Pancreas (tissue), 10 donors: ENCODE results near the gene GLG1. TPM values are rescaled to one million over a fixed set of nuclear protein-coding genes. Genes with fewer than 3 reads are reported as not detected.
"Not testable (repeated sequence)": the region's sequence is repeated elsewhere in the genome, so short reads cannot be mapped to it uniquely, and the experiment has no call there.

Source experiments
- ATAC-seq, 4 donors: fragments of 200-7000 bp; cut with Tn5 transposase; one replicate each; pipeline versions ENCODE4 v1.8.0 to v1.9.1; 2020; ENCODE audit warnings: mild to moderate bottlenecking in 4 of 4, moderate library complexity in 4 of 4
- DNase-seq, 6 donors: peaks; one replicate each; pipeline ENCODE4 v3.0.0-alpha.2; 2020
- FAIRE-seq: peaks from 2 replicates; lab custom pipeline; 2012; peaks lifted over from hg19 to GRCh38; lab: Jason Lieb, UNC
- H3K27ac ChIP-seq, 4 donors: fragments of 200-600 bp; sonication (generic); 1 replicate in 3 of 4; 2 replicates in 1 of 4; pipeline versions ENCODE4 v1.5.0 to v1.8.0; 2020
- H3K27me3 ChIP-seq, 4 donors: fragments of 200-600 bp; one replicate each; pipeline ENCODE4 v1.8.0; 2021
- H3K36me3 ChIP-seq, 3 donors: fragments of 200-600 bp; sonication (generic) in 1 of 3; one replicate each; pipeline versions ENCODE4 v1.5.0 to v1.8.0; 2020 to 2021
- H3K4me1 ChIP-seq, 3 donors: fragments of 200-600 bp; one replicate each; pipeline ENCODE4 v1.8.0; 2021
- H3K4me3 ChIP-seq, 4 donors: fragments of 200-600 bp; sonication (generic) in 2 of 4; one replicate each; pipeline versions ENCODE4 v1.5.0 to v1.8.0; 2020 to 2021
- H3K9me3 ChIP-seq, 4 donors: fragments of 200-600 bp; one replicate each; pipeline ENCODE4 v1.8.0; 2021
- CTCF ChIP-seq, 4 donors: fragments of 200-600 bp; sonication (generic) in 3 of 4; IDR thresholded peaks; one replicate each; pipeline versions ENCODE4 v1.5.0 to v1.8.0; 2021; ENCODE audit warnings: antibody characterized with exemption in 4 of 4
- WGBS, 2 donors: extraction: QIAGEN DNeasy Blood & Tissue Kit; methylation state at CpG; one replicate each; pipeline ENCODE4 v1.1.7; 2013; 5-methylcytosine and 5-hydroxymethylcytosine counted together
- intact Hi-C, 3 donors: fragments of 100-400 bp; cut with DNase I; formaldehyde crosslinking; loops; one replicate each; pipeline versions ENCODE4 v1.11.1 to v1.14.2; 2022
- polyA plus RNA-seq, 2 donors: library from polyadenylated mRNA; stranded (reverse); fragments of 200-250 nt; gene quantifications; one replicate each; pipeline ENCODE4 v1.2.3, GENCODE V29; 2013
- total RNA-seq, 6 donors: library from RNA; stranded (reverse); fragmentation: NEBNext Ultra II Directional in 4 of 6; extraction: Animal tissue kit (Norgen Biotek cat#: 25700) in 4 of 6; gene quantifications; one replicate each; pipeline versions ENCODE4 v1.2.1 to v1.2.4, GENCODE V29; 2021 to 2023
- donor health status: healthy with polysubstance abuse.
- donor health status: DM: no; HTN: no; CAD: no; lungs with moderate emphysema.
- donor health status: DM: no; HTN: no; CAD: no.
- donor health status: control.
- donor health status: control.
- donor health status: Bipolar disorder and iron deficiency.
- donor health status: DM: yes; HTN: yes; CAD: no.
- donor health status: DM: no; HTN: no; CAD: no.
- donor health status: DM: no; HTN: no; CAD: no.
- donor health status: DM: yes; HTN: yes; CAD: no.

GLG1 gene
- total RNA-seq (10 to 100 TPM; 69.4 to 93.2 (median 72.9) TPM), polyA plus RNA-seq (10 to 100 TPM; 30.6 to 40.2 TPM)

GRCh38 chr16:74606521-74607309, at the start of gene GLG1:
GLG1 (minus strand) TSS chr16:74607114; CDS start chr16:74607094, 20 bp downstream.
- Histone ChIP-seq H3K36me3 (no peaks in the 10 kb centered on the region), H3K4me1 (peaks cover 22 to 45% (median 22%) of the 10 kb centered on the region in 3 donors), H3K4me3 (peak within 1 kb of the TSS; percentile 77 to 98 (median 97)), H3K27me3 (no peaks in the 10 kb centered on the region), H3K27ac (peak within 1 kb of the TSS; percentile 94 to 98 (median 98)), H3K9me3 (no peaks in the 10 kb centered on the region)
- TF ChIP-seq CTCF (IDR thresholded peaks at IDR 0.05): no peak
- WGBS, 2 donors: 0 to 1% methylated on average over 77 of the region's 77 CpGs
- FAIRE-seq (no peak), DNase-seq (peak; percentile 88 to 96 (median 91)), ATAC-seq (peak; percentile 94 to 97 (median 96))
- intact Hi-C loops: no loop called here

- no peak overlapping the region for H3K4me3 ChIP-seq
- peaks cover 0 to 5% (median 0%) of the 10 kb centered on the region in 3 donors for H3K36me3 ChIP-seq
- no peak for FAIRE-seq
- WGBS, 2 donors: 82 to 85% methylated on average over 3 of the region's 3 CpGs
- no peaks in the 10 kb centered on the region for H3K27me3 ChIP-seq
- peaks cover 0 to 6% (median 0%) of the 10 kb centered on the region in 3 donors for H3K4me1 ChIP-seq
- no peak for TF ChIP-seq CTCF (IDR thresholded peaks at IDR 0.05)
- no peaks in the 10 kb centered on the region for H3K9me3 ChIP-seq
- no peak overlapping the region for H3K27ac ChIP-seq
- no peak for DNase-seq
- no peak for ATAC-seq
- intact Hi-C loops: no loop called here
Measured at GRCh38 chr16:74654536-74655050, 47.7 kb upstream of the GLG1 start.

GRCh38 chr16:74652883-74653282, 46.0 kb upstream of the GLG1 start:
- H3K4me3 ChIP-seq, ATAC-seq, H3K27me3 ChIP-seq, H3K36me3 ChIP-seq, H3K4me1 ChIP-seq, DNase-seq, FAIRE-seq, H3K9me3 ChIP-seq, intact Hi-C loops, H3K27ac ChIP-seq: not testable (repeated sequence)
- 97% methylated on average over 2 of the region's 2 CpGs for WGBS, 2 donors

GRCh38 chr16:74652249-74652648, 45.3 kb upstream of the GLG1 start:
- intact Hi-C loops: no loop called here
- ATAC-seq (no peak), DNase-seq (no peak), FAIRE-seq (no peak)
- no peaks in the 10 kb centered on the region for H3K36me3 ChIP-seq
- no peak overlapping the region for H3K4me3 ChIP-seq
- H3K27ac ChIP-seq: no peak overlapping the region
- H3K27me3 ChIP-seq: no peaks in the 10 kb centered on the region
- no peaks in the 10 kb centered on the region for H3K4me1 ChIP-seq
- H3K9me3 ChIP-seq: no peaks in the 10 kb centered on the region
- TF ChIP-seq CTCF (IDR thresholded peaks at IDR 0.05): no peak
- WGBS, 2 donors: 22 to 27% methylated on average over 1 of the region's 1 CpG

GRCh38 chr16:74651841-74652240, 44.9 kb upstream of the GLG1 start:
- Histone ChIP-seq H3K27ac (no peak overlapping the region), H3K4me3 (no peak overlapping the region), H3K27me3 (no peaks in the 10 kb centered on the region), H3K4me1 (no peaks in the 10 kb centered on the region), H3K9me3 (no peaks in the 10 kb centered on the region), H3K36me3 (no peaks in the 10 kb centered on the region)
- WGBS, 2 donors: 82 to 85% methylated on average over 2 of the region's 2 CpGs
- TF ChIP-seq CTCF (IDR thresholded peaks at IDR 0.05): no peak
- no peak for DNase-seq
- no peak for ATAC-seq
- FAIRE-seq: no peak
- intact Hi-C loops: no loop called here
